Subcutaneous adipose tissue (tissue), 4 donors: ENCODE data around the gene SUDS3. TPM values are rescaled to one million over a fixed set of nuclear protein-coding genes. Genes with fewer than 3 reads are reported as not detected.

ENCODE experiments used
- total RNA-seq, 4 donors: library from RNA; depleted of rRNA; stranded (reverse); fragments of >200 nt; gene quantifications; one replicate each; pipeline ENCODE4 v1.1.0, GENCODE V29; 2016
- TF ChIP-seq, protein P1 (sequence below): fragments of 450-650 bp; IDR thresholded peaks from one replicate; pipeline ENCODE4 v1.5.1; 2016; ENCODE audit warnings: low read depth, mild to moderate bottlenecking, control low read depth, antibody characterized with exemption, moderate library complexity

SUDS3 gene
- total RNA-seq, 4 donors from 2014 or later = 23.6 to 46.0 (median 38.3) TPM

DNA sequence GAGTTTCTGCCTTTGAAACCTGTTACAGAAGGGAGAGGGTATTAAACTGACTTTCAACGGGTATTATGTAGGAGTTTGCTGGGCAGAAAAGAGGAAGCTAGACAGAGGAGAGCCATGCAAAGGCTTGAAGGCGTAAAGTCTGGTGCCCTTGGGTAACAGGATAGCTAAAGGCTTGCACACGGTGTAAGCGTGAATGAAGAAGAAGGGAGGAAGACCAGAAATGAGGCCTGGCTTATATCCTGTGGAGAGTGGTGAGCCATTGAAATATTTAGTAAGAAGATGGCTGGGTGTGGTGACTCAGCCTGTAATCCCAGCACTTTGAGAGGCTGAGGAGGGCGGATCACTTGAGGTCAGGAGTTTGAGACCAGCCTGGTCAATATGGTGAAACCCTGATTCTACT, 22.6 kb downstream of the SUDS3 start:
- TF ChIP-seq, protein P1, sequence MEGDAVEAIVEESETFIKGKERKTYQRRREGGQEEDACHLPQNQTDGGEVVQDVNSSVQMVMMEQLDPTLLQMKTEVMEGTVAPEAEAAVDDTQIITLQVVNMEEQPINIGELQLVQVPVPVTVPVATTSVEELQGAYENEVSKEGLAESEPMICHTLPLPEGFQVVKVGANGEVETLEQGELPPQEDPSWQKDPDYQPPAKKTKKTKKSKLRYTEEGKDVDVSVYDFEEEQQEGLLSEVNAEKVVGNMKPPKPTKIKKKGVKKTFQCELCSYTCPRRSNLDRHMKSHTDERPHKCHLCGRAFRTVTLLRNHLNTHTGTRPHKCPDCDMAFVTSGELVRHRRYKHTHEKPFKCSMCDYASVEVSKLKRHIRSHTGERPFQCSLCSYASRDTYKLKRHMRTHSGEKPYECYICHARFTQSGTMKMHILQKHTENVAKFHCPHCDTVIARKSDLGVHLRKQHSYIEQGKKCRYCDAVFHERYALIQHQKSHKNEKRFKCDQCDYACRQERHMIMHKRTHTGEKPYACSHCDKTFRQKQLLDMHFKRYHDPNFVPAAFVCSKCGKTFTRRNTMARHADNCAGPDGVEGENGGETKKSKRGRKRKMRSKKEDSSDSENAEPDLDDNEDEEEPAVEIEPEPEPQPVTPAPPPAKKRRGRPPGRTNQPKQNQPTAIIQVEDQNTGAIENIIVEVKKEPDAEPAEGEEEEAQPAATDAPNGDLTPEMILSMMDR = no peak

DNA sequence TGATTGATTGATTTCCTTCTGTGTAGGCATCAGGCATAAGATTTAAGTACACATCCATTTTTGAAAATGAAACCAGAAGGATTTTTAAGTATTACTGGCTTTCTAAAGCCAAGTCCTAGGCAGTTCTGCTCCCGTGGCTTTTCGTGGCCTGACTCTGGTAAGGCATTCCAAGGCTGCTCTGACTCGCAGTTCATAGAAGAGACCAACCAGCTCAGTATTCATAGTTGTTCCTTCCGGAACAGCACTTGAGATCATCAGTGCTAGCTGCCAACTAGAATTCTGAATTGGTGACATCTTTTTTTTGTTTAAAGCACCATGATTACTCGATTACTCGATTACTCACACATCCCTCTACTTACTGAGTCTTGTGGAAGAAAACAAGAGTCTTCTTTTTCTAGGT, 25.9 kb downstream of the SUDS3 start:
- TF ChIP-seq, protein P1 = no peak

DNA sequence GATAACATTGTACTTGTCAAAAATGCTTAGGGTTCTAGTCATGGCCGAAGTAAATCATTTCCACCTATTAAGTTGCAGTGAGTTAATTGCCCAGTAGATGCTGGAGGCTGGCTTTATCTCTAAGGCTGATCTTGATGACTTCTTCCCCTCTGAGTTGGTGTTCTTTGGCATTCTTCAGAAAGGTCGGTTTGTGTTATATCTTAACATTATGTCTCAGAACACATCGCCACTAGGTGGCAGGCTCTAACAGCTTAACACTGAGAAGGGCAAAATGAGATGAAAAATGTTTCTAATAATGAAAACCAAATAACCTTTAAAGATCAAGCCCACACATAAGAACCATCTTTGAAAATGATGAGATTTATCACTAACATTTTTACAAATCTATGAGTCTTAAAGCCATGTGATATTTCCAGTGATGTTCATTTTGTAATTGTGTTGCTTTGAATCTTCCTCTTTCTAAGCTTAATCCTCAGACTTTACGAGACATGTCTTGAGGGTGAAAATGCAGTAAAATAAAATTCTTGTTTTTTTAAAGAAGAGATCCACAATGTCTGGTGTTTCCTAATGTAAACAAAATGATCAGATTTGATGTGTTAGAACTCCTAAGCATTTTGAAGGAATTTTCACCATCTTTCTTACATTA, 28.6 kb downstream of the SUDS3 start:
- TF ChIP-seq, protein P1 = no peak

DNA sequence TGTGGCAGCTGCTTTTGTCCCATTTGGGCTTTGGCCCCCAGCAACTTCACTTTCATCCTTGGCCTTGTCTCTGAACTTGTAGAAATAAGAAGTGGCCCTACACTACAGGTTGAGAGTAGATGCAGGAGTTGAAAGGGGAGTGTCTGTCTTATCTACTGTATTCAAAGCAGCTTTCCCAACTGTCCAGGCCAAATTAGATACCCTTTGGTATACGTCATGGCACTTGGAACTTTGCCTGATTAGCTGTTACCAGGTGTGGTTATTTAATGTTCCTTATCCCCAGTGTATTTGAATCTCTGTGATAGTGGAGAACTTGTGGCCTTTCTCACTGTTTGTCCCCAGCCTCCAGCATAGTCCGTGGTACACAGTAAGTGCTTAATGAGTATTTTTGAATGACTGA, 33.5 kb downstream of the SUDS3 start:
- TF ChIP-seq, protein P1 = no peak

DNA sequence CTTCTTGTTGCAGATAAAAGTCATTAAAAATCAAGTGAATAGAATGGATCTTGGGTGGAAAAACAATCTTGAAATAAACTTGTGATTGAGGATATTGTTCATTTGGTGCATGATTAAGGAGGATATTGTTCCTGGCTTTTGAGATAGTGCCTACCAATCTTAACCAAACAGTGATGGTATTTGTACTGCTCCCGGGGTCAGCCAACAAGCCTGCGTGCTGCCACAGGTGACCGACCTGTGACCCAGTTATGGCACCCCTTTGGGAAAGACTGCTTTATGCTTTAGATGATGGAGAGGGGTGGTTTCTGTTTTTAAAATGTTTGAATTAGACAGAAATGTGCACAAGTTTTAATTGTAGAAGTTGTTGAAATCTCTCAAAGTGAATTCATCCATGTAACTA, 41.6 kb downstream of the SUDS3 start:
- TF ChIP-seq, protein P1 = no peak

DNA sequence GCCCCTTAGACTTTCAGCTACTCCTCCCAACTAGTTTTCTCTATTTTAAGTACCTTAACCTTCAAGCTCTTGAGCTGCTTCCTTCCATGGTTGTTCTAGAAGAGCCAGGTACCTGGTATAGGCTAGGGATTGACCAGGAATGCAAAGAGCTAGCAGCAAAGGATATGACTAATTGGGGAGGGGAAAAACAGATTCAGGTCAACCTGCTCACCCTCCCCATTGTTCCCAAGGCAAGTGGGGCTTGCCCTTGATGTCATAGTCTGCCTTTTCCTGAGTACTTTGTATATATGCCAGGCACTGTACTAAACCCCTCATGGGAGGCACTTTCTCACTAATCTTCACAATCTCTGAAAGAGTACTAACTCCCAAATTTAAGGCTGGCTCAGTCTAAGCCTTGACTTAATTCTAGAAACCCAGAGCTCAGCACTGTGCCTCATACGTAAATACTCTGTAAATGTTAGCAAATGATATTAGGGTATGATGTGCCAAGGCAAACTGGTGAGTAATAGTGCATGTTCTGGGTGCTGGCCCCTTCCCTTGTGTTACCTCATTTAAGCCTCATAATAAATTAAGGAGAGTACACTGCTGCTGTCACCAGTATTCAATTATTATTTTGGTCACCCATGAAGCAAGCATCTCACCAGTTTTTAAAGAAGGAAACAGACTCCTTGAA, 42.2 kb downstream of the SUDS3 start:
- TF ChIP-seq, protein P1 = no peak

DNA sequence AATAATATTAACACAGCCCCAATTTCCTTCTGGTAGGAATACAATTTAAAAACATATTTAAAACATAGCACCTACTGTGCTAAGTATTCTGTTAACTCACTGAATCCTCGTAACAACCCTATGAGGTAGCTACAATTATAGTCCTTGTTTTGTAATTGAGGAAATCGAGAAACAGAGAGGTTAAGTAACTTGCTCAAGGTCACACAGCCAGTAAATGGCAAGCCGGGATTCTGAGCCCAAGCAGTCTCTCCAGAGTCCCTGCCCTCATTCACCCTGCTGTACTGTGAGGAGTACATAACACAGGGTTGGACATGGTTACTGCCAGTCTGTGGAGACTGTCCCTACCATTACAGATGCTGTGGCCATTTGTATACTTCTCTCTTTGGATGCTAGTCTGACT, 44.3 kb downstream of the SUDS3 start:
- TF ChIP-seq, protein P1 = no peak
